Fibroblast of peridontal ligament (primary cell): ENCODE measurements around the gene CDRT4.
"Not testable (repeated sequence)": the region's sequence is repeated elsewhere in the genome, so short reads cannot be mapped to it uniquely, and the experiment has no call there.

ENCODE experiments used
- DNase-seq: peaks from one replicate; pipeline ENCODE4 v3.0.0-alpha.2; 2010; ENCODE audit errors: extremely low read depth

CDRT4 gene

DNA sequence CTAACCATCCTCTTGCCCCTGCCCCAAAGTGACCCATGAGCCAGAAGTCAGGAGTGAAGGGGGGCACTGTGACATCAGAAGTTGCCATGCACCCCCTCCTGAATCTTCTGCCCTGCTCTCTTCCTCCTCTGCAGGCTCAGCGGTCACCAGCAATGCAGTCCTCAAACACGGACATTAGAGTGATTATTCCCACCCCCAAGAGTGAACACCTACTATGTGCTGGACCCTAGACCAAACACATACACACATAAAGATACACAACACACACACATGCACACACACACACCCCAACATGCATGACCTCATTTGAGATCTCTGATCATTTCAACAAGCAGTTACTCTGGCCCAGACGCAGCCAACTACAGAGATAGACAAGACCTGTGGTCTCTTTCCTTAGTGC is at the start of gene CDRT4:
Gene CDRT4 (minus strand): TSS at position 30 of the 400 bp plus-strand sequence. CDS start 27,383 bp downstream, outside the sequence.
- DNase-seq = no peak

GRCh38 chr17:15516150-15516549 is 48.7 kb upstream of the CDRT4 start:
- DNase-seq = no peak

- no peak for DNase-seq
Observed at GRCh38 chr17:15514469-15514868, 47.0 kb upstream of the CDRT4 start.

DNA sequence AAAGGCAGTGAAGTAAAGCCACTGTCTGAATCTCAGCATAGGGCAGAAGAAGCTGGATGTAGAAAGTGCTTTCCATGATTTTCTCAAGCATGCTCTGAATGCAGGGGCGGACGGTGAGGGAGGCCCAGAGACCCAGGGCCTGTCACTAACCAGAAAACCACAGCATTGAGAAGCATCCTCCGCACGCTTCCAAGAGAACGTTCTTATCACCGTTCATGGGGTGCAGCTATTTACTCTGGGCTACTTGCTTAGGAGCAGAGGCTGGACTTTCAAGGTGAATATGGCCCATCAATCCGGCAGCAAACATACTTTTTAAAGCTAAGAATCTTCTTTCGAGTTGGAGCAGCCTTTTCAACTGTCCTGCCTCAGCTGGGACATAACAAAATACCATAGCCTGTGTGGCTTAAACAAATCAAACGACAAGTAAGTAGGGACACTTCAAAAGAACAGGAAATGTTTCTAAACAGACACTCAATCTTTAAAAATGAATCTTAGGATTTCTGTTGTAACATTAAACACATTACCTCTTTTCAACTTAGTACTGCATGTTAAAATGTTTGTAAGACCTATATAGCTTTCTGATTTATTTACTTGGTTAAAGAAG is 46.5 kb upstream of the CDRT4 start:
- DNase-seq = no peak

GRCh38 chr17:15513058-15513791 is 45.8 kb upstream of the CDRT4 start:
- DNase-seq = peak; percentile 73

DNA sequence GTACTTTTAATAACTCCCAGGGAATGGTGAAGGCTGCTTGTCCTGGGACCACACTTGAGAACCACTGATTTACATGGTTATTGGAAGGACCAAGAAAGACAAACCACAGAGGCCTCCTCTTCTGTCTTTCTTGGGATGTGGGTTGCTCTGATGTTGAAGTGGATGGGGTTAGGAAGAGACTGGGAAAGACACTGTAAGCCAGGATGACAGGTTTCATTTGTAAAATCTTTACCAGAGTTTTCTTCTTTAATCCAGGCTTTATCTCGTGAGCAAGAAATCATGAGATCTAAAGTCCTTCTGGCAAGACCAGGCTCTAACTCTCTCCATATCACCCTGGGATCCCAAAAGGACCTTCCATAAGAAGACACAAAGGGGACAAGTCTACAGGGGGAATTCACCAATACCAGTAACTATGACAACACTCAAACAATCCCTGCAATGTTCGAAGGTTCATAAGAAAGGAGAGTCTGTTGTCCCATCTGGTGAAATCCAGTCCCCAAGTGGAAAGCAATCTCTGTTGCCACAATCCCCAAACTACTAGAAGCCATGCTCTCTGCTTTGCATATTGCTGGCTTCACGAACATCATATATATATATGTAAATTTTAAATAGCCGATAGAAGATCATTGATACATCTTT is 44.8 kb upstream of the CDRT4 start:
- DNase-seq = no peak

GRCh38 chr17:15511142-15511541 is 43.7 kb upstream of the CDRT4 start:
- no peak for DNase-seq

DNA sequence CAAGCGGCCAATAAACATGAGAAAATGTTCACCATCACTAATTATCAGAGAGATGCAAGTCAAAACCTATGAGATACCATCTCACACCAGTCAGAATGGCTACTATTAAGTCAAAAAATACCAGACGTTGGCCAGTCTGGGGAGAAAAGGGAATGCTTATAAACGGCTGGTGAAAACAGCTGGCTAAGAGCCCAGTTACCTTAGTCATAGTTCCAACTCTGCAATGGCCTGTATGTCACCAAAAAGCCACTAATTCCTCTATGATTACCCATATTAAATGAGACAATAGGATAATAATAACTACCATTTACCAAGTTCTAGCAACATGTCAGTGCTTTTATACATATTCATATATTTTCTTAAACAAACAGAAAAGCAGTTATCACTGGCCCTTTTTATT is 42.9 kb upstream of the CDRT4 start:
- DNase-seq = peak; percentile 54

- no peak for DNase-seq
Observed at GRCh38 chr17:15509095-15509494, 41.7 kb upstream of the CDRT4 start.

DNA sequence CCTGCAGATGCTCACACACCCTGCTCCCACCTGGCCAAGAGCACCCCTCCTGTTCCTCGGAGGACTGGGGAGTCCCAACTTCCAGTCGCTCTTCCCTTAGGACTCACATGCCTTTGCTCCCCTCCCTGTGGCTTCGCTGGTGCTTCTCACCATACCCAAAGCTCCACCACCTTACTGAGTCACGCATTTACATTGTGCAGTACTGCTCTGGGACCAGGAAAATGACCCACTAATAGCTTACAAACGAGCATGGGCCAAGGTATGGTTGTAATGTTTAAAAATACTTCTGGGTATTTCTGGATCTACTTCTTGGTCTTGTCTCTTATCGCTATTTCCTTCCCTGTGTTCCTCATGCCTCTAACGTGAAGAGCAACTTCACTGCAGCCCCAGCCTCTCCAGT is 41.0 kb upstream of the CDRT4 start:
- no peak for DNase-seq

DNA sequence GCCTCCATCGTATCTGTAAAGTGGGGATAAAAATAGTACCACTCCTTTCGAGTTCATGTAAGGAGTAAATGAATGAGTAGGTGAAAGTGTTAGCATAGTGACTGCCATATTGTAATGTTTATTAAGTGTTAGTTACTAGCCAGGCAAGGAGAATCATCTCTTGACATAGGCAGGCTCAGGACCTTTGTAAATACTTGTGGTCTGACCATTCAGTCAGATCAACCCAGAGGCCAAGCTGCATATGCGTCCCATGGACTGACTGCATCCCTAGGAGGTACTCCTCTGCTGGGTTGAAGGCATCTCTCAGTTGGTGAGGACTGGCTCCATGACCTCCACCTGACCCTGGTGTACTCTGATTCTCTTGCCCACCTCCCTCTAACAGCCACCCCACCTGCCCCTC is 40.5 kb upstream of the CDRT4 start:
- no peak for DNase-seq

DNA sequence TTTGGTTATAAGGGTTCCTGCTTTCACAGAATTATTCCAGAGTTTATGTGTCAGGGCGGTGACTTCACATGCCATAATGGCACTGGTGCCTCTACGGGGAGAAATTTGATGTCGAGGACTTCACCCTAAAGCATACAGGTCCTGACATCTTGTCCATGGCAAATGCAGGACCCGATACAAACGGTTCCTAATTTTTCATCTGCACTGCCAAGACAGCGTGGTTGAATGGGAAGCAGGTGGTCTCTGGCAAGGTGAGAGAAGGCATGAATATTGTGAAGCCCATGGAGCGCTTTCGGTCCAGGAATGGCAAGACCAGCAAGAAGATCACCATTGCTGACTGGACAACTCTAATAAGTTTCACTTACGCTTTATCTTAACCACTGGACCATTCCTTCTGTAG is 39.6 kb upstream of the CDRT4 start:
- no peak for DNase-seq

DNA sequence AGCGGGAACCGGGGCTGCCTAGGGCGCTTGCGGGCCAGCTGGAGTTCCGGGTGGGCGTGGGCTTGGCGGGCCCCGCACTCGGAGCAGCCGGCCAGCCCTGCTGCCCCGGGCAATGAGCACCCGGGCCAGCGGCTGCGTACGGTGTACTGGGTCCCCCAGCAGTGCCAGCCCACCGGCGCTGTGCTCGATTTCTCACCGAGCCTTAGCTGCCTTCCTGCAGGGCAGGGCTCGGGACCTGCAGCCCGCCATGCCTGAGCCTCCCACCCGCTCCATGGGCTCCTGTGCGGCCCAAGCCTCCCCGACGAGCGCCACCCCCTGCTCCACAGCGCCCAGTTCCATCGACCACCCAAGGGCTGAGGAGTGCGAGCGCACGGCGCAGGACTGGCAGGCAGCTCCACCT is 38.3 kb upstream of the CDRT4 start:
- not testable (repeated sequence) for DNase-seq

GRCh38 chr17:15503731-15504130 is 36.3 kb upstream of the CDRT4 start:
- DNase-seq = no peak

GRCh38 chr17:15502369-15503112 is 35.1 kb upstream of the CDRT4 start:
- DNase-seq = peak; percentile 98

GRCh38 chr17:15501793-15502192 is 34.4 kb upstream of the CDRT4 start:
- DNase-seq = no peak

DNA sequence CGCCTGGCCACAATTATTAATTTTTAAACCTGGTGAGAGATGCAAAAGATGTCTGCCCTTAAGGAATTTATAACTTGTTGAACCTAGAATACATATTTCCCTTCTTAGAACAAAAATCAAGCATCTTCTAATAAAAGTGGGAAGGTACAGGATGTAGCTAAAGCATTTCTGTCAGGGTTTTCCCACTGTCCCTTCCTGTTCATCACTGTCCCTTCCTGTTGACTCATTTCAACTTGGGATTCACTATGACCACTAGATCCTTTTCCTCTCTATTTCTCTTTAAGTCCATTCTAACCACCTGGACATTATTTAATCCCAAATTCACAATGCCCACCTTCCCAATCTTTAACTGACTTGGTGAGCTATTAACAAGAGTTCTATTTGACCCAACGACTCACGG is 33.9 kb upstream of the CDRT4 start:
- DNase-seq = no peak

- no peak for DNase-seq
Observed at GRCh38 chr17:15498107-15498506, 30.7 kb upstream of the CDRT4 start.

- DNase-seq = no peak
Observed at GRCh38 chr17:15496735-15497670, 29.6 kb upstream of the CDRT4 start.

- DNase-seq = no peak
Observed at GRCh38 chr17:15494821-15495220, 27.4 kb upstream of the CDRT4 start.

- no peak for DNase-seq
Observed at GRCh38 chr17:15493693-15494035, 26.2 kb upstream of the CDRT4 start.
